GM21447 (cell line): ENCODE measurements around the gene CTDSP1.

Experiments used
- ATAC-seq: cut with Tn5 transposase; IDR thresholded peaks from one replicate; pipeline ENCODE4 v1.9.1; 2021; ENCODE audit not compliant: unreplicated experiment

The CTDSP1 gene

DNA sequence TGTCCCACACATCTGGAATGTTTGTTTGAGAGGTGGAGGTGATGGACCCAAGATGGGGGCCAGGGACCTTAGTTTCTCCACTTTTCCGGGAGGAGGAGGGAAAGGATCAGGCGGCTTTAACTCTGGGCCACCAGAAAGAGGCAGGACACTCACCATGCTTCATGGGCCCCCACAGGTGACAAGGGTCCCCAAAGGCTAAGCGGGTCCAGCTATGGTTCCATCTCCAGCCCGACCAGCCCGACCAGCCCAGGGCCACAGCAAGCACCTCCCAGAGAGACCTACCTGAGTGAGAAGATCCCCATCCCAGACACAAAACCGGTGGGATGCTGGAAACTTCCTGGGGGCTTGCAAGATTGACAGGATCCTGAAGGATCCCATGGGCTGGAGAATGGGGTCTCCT is 16.9 kb upstream of the CTDSP1 start:
- ATAC-seq, result no peak

DNA sequence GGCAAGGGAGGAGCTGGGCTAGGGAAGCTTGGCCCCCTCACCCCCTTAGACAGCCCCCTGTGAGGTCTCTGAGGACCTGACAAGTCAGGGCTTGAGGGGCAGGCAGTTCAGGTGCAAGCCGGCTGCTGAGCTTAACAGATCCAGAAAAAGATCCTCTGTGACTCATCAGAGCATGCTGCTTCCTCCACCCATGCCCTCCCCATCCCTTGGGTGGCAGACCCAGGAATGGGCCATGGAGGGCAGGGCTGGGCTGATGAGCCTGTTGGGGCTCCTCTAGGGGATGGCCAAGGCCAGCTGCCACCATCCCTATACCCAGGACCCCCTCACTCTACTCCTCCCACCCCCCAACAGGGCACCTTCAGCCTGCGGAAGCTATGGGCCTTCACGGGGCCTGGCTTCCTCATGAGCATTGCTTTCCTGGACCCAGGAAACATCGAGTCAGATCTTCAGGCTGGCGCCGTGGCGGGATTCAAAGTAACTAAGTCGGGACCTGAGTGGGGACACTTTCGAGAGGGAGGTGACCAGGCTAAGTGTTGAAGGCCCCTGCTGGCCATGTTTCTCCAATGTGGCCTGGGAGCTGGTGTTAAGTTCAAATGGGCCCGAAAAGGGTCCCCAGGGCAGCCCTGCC is 15.7 kb upstream of the CTDSP1 start:
- no peak for ATAC-seq

DNA sequence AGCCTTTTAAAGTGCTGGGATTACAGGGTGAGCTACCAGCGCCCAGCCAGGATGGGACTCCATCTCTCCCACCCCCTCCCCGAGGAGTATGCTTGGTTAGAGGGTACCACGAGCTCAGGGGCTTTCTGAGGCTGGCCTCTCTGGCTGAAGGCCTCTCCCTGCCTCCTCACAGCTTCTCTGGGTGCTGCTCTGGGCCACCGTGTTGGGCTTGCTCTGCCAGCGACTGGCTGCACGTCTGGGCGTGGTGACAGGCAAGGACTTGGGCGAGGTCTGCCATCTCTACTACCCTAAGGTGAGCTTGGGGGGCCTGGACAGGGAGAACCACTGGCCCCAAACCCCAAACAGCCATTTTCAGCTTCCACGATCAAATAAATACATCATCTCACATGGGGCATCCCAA is 14.7 kb upstream of the CTDSP1 start:
- ATAC-seq, result no peak

DNA sequence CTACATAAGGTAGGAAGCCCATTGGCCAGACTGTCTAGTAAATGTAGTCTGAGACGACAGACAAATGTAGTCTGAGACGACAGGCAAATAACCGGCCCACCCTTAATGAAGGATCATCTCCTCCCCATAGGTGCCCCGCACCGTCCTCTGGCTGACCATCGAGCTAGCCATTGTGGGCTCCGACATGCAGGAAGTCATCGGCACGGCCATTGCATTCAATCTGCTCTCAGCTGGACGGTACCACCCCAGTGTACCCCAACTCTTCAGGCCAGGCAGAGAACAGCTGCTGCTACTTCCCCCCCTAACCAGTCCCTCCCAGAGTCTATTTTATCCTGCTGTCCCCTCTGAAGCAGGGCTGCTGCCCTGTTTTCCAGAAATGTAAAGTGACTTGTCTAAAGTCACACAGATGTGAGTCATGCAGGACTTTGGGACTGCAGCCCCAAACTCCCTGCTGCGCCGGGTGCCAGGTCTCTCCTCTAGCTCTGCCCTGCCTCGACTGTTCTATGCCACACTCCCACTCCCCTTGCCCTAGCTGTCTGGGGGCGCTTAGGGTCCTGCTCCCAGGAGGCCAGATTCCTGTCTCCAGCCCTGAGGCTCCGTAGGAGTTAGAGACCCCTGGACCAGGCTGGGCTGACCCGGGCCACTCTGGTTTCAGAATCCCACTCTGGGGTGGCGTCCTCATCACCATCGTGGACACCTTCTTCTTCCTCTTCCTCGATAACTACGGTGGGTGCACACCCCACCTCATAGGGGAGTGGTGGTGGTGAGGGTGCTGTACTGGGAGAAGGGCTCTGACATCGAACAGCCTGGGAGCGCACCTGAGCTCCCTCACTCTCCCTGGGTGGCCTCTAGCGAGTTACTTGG is 12.9 kb upstream of the CTDSP1 start:
- ATAC-seq, result no peak

DNA sequence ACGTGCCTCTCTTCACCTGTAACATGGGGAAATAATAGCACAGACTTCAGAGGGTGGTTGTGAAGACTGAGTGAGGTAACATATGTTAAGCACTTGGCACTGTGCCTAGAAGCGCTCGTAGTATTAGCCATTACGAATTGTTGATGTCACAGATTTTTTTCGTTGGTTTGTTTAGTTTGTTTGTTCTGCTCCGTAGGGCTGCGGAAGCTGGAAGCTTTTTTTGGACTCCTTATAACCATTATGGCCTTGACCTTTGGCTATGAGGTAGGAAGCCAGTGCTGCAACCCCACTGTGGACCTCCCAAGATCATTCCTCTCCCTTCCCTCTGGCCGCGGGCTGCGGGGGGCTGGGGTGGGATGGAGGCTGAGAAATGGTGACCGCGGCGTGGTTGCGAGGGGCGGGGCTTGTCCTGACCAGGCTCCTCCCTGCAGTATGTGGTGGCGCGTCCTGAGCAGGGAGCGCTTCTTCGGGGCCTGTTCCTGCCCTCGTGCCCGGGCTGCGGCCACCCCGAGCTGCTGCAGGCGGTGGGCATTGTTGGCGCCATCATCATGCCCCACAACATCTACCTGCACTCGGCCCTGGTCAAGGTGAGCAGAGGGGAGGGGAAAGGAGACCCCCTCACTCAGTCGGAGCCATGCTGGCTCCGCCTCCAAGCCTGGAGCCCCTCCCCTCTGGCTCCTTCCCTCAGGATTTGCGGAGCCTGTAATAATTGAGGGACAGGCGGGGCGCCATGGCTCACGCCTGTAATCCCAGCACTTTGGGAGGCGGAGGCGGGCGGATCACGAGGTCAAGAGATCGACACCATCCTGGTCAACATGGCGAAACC is 12.1 kb upstream of the CTDSP1 start:
- no peak for ATAC-seq

DNA sequence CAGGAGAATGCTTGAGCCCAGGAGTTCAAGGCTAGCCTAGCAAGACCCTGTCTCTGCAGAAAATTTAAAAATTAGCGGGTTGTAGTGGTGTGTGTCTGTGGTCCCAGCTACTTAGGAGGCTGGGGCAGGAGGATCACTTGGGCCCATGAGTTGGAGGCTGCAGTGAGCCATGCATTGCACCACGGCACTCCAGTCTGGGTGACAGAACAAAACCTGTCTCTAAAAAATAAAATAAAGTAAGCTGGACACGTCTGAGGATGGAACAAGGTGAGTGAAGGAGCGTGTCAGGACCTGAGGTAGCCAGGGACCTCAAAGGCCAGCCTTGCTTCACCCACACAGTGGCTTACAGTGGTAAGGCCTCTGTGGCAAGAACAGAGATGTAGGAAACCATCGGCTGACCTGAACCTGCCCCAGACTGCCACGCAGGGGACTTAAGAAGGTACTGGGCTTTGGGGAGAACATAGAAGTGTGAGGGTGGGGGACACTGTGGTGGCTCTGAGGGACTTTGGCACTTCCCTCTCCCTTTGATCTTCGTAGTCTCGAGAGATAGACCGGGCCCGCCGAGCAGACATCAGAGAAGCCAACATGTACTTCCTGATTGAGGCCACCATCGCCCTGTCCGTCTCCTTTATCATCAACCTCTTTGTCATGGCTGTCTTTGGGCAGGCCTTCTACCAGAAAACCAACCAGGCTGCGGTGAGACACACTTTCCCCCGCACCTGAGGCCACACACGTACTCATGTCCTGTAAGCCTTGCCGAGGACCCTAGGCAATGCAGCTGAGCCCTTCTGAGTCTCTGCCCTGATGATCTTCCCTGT is 10.1 kb upstream of the CTDSP1 start:
- ATAC-seq, result no peak

DNA sequence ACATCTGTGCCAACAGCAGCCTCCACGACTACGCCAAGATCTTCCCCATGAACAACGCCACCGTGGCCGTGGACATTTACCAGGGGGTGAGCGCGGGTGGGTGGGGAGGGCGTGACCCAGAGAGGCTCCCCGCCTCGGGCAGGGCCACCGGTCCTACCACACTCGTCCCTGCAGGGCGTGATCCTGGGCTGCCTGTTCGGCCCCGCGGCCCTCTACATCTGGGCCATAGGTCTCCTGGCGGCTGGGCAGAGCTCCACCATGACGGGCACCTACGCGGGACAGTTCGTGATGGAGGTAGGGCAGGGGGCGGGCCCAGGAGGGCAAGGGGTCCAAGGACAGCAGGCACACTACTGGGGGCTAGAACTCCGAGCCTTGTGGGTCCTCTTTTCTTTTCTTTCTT is 8.5 kb upstream of the CTDSP1 start:
- ATAC-seq, result no peak

DNA sequence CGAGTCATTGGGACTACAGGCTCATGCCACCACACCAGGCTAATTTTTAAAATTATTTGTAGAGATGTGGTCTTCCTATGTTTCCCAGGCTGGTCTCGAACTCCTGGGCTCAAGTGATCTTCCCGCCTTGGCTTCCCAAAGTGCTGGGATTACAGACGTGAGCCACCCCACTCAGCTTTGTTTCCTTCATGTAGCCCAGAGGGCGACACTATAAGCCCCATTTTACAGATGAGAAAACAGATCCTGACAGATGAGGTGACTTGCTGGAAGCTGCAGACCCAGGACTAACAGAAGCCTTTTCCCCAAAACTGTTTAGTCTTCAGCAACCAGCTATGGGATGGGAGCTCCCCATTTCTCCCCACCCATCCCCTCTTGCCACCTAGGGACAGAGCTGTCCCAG is 7.2 kb upstream of the CTDSP1 start:
- ATAC-seq, result no peak

DNA sequence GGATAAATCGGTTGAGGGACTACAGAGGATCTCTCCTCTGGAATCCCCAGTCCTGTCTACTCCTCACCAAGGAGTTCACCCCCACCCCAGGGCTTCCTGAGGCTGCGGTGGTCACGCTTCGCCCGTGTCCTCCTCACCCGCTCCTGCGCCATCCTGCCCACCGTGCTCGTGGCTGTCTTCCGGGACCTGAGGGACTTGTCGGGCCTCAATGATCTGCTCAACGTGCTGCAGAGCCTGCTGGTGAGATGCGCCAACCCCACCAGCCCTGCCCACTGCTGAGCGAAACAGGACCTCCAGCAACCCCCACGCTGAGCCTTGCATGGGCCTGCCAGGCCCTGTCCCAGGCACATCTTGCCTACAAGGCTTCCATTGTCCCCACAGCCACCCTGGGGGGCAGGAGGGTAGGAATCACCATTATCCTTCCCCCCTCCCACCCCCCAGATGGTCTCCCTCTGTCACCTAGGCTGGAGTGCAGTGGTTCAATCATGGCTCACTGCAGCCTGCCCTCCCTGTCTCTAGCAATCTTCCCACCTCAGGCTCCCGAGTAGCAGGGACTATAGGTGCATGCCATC is 6.7 kb upstream of the CTDSP1 start:
- ATAC-seq, result no peak

DNA sequence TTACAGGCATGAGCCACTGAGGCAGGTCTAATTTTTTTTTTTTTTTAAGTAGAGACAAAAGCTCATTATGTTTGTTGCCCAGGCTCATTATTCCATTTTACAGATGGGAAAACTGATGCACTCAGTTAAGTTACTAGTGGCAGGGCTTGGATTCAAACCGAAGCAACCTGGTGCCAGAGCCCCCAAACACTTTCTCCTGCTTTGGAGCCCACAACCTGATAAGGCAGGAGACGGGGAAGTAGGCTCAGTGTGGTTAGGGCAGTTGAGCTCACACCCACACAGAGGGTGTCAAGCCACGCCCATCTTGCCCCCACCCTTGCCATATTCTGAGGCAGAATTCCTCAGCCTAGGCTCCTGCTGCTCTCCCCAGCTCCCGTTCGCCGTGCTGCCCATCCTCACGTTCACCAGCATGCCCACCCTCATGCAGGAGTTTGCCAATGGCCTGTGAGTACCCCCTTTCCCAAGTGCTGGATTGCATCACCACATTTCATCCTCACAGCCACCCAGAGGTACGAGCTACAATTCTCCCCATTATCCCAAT is 5.8 kb upstream of the CTDSP1 start:
- ATAC-seq, result no peak

DNA sequence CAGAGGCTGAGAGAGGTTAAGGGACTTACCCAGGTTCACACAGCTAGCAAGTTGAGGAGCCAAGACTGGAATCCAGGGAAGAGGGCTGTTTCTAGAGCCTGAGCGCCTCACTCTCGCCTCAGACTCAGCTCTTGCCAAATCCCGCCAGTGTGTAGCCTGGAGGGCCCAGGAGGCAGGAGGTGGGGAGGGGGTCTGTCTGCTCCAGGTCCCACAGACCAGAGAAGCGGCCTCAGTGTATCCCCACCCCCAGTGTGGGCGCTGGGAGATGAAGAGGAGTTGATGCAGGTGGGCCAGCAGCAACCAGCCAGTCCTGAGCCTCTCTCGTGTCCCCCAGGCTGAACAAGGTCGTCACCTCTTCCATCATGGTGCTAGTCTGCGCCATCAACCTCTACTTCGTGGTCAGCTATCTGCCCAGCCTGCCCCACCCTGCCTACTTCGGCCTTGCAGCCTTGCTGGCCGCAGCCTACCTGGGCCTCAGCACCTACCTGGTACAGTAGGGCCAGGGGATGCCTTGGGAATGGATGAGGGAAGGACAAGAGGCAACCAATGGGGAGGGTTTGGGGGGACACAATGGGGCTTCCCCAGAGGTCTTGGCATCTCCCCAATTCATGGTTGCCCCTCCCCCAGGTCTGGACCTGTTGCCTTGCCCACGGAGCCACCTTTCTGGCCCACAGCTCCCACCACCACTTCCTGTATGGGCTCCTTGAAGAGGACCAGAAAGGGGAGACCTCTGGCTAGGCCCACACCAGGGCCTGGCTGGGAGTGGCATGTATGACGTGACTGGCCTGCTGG is 5.2 kb upstream of the CTDSP1 start:
- no peak for ATAC-seq

DNA sequence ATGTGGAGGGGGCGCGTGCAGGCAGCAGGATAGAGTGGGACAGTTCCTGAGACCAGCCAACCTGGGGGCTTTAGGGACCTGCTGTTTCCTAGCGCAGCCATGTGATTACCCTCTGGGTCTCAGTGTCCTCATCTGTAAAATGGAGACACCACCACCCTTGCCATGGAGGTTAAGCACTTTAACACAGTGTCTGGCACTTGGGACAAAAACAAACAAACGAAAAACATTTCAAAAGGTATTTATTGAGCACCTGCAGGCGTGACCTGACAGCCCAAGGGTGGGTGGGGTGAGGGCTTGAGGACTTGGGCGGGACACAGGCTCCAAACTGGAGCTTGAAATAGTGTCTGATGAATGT is 4.6 kb upstream of the CTDSP1 start:
- ATAC-seq, result no peak

DNA sequence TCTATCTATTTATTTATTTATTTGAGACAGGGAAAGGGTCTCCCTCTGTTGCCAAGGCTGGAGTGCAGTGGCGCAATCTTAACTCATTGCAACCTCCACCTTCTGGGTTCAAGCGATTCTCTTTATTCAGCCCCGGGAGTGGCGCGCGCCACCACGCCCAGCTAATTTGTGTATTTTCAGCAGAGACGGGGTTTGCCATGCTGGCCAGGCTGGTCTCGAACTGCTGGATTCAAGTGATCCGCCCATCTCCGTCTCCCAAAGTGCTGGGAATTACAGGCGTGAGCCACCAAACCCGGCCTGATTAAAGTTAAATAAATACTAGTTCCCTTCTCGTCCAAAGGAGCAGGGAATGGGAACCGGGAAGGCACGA is 4.2 kb upstream of the CTDSP1 start:
- no peak for ATAC-seq

DNA sequence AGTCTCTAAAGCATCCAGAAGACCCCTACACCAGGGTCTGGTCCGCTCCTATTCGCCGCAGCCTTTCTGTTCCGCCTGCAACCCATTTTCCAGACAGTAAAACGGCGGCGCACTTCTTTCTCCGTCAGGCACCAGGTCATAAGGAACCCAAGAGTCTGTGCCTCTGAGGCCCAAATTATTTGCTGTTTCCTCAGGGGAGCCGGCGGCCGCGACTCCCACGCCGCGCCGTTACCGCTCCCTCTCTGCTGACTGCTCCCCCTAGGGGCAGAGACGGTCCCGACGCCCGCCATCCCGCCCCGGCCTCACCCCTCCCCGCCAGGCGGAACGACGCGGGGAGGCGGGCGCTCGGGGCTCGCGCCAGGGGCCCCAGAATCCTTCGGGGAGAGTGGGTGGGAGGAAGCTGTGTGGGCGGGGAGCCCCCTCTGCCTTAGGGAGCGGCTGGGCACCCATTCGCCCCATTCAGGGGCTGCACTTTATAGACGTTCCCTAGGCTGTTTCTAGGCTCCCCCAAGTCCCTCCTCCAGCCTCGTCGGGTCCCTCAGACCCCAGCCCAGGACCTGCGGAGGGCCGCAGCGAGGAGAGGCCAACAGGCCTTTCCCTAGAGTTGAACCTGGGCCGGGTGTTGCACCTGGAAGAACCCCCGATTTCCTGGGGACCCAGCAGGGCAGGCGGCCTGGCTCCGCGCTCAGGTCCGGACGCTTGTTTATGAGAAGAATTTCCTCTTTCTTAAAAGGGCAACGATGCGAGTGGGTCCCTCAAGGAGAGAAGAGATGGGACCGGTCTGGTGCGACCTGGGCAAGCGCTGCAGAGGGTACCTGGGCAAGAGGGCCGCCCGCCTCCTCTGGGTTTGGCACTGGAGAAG is 3.6 kb upstream of the CTDSP1 start:
- ATAC-seq, result peak; percentile 29

DNA sequence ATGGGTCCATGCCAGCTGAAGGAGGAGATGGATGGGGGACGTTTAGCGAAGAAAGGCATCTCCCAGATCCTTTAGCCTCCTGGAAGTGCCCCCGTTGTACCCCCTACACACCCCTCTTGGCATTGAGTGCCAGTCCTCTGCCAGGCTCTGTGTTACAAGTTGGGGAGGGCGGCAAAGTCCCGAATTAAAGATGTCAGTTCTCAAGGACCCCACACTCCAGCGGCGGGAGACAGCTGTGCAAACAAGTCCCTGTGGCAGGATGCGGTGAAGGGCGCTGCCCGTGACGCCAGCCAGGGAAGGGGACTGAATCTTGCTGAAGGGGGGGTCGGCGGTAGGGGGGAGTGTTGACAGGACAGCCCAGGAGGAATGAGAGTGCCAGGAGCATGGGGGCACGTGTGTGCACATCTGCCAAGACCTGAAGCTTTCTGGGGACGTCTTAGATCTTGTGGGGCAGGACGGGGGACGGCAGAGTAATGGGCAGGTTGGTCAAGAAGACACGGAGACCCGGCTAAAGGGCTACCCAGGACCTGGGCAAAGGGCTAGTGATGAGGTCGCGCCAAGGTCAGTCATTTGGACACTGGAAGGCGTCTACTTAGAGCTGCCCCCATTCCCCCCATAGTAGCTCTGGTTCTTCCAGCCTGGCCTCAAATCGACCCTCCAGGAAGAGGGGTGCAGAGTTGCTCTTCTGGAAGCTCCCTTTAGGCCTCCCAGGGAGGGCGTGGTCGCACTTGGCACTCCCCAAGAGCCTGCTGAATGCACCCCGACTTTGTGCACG is 2.8 kb upstream of the CTDSP1 start:
- no peak for ATAC-seq

DNA sequence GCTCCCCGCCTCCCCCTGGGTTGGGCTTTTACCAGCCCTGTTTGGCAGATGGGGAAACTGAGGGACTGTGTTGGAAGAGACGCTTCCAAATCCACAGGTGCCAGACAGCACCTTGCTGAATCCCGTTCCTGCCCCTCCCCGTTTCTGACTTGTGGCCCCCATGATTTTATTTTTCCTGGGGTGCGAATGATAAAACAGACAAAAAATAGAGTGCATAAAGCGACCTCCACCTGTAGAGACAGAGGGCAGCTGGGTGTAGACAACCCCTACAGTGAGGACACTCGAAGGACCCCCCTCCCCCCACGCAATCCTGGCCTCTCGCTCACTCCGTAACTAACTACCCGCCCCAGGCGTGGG is 2.2 kb upstream of the CTDSP1 start:
- no peak for ATAC-seq

DNA sequence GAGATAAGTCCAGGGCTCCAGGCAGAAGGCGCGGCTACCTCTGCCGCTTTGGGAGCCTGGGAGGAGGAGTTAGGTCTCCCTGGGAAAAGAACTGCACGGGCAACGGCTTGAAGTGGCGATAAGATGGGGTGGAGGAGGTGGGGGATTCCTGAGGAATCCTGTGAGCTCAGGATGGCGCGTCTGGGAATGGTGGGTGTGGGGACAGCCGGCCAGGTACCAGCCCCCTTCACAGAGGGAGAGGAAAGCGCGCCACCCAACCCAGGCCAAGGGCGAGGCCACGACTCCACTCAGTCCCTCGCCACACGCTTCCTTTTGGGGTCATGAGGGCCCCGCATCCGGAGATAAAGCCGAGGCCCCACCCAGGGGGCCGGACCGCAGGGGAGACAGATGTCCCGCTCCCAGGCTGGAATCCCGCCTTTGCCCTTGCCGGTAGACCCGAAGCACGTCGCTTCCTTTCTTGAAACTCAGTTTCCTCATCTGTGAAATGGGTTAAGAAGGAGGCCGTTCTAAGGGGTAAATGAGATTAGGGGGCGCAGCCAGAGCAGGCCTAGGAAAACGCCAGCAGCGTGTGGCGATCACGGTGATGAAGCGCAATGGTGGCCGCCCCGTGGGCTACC is 1.7 kb upstream of the CTDSP1 start:
- ATAC-seq, result no peak
